CD4-positive, CD25-positive, alpha-beta regulatory T cell (primary cell): ENCODE data around the gene OR2A42. TPM values are rescaled to one million over a fixed set of nuclear protein-coding genes. Genes with fewer than 3 reads are reported as not detected.
"Not testable (repeated sequence)": the region's sequence is repeated elsewhere in the genome, so short reads cannot be mapped to it uniquely, and the experiment has no call there.

Experiments
- ATAC-seq, 2 donors: fragments of 150-1000 bp; cut with Tn5 transposase; one replicate each; pipeline ENCODE4 v1.10.0; 2021; ENCODE audit warnings: low read depth in 2 of 2, moderate number of reproducible peaks in 2 of 2, moderate library complexity in 1 of 2
- DNase-seq, 3 donors: peaks; one replicate each; pipeline versions ENCODE4 v3.0.0 to v3.0.0-alpha.2; 2012 to 2022; ENCODE audit warnings: mixed read lengths in 1 of 3
- H3K27ac ChIP-seq: one replicate; pipeline ENCODE4 v1.7.0; 2013; ENCODE audit warnings: mild to moderate bottlenecking, low read length; ENCODE audit not compliant: insufficient read depth, poor library complexity, severe bottlenecking
- H3K27me3 ChIP-seq: one replicate; pipeline ENCODE4 v1.7.0; 2013; ENCODE audit warnings: low read length; ENCODE audit not compliant: control insufficient read depth, insufficient read depth
- H3K36me3 ChIP-seq: one replicate; pipeline ENCODE4 v1.7.0; 2013; ENCODE audit warnings: mild to moderate bottlenecking, low read length, moderate library complexity; ENCODE audit not compliant: control insufficient read depth, insufficient read depth
- H3K4me1 ChIP-seq: 2 replicates; pipeline ENCODE4 v1.7.0; 2013; ENCODE audit warnings: mild to moderate bottlenecking, low read length; ENCODE audit not compliant: insufficient read depth, control insufficient read depth, poor library complexity, severe bottlenecking
- H3K4me3 ChIP-seq: one replicate; pipeline ENCODE4 v1.7.0; 2013; ENCODE audit warnings: low read depth, mild to moderate bottlenecking, low read length, moderate library complexity
- H3K9me3 ChIP-seq, 2 experiments: 1 replicate in 1 of 2; 2 replicates in 1 of 2; pipeline ENCODE4 v1.7.0; 2013; ENCODE audit warnings: low read length in 2 of 2, mild to moderate bottlenecking in 1 of 2, moderate library complexity in 1 of 2; ENCODE audit not compliant: control insufficient read depth in 2 of 2
- H3K27ac Mint-ChIP-seq, 3 donors: one replicate each; pipeline ENCODE4 v1.8.0; 2020 to 2022; ENCODE audit warnings: mild to moderate bottlenecking in 3 of 3, mixed read lengths in 3 of 3, moderate library complexity in 2 of 3
- H3K27me3 Mint-ChIP-seq: one replicate; pipeline ENCODE4 v1.8.0; 2022; ENCODE audit warnings: mild to moderate bottlenecking, mixed read lengths
- H3K36me3 Mint-ChIP-seq: one replicate; pipeline ENCODE4 v1.8.0; 2020; ENCODE audit warnings: mixed read lengths
- H3K4me1 Mint-ChIP-seq, 4 donors: one replicate each; pipeline ENCODE4 v1.8.0; 2020 to 2022; ENCODE audit warnings: mixed read lengths in 4 of 4, mild to moderate bottlenecking in 1 of 4
- H3K4me3 Mint-ChIP-seq, 4 donors: one replicate each; pipeline ENCODE4 v1.8.0; 2020 to 2022; ENCODE audit warnings: mild to moderate bottlenecking in 4 of 4, mixed read lengths in 4 of 4, moderate library complexity in 3 of 4
- H3K9me3 Mint-ChIP-seq, 7 donors: one replicate each; pipeline ENCODE4 v1.8.0; 2020 to 2022; ENCODE audit warnings: mixed read lengths in 7 of 7, mild to moderate bottlenecking in 3 of 7, moderate library complexity in 2 of 7
- polyA plus RNA-seq, 4 donors: library from polyadenylated mRNA; unstranded; fragments of 300-500 nt; fragmentation: Illumina TruSeq; gene quantifications; one replicate each; pipeline ENCODE4 v1.2.3, GENCODE V29; 2021
- total RNA-seq: library from RNA; stranded (reverse); gene quantifications from one replicate; pipeline ENCODE4 v1.2.3, GENCODE V29; 2022

OR2A42 gene, protein sequence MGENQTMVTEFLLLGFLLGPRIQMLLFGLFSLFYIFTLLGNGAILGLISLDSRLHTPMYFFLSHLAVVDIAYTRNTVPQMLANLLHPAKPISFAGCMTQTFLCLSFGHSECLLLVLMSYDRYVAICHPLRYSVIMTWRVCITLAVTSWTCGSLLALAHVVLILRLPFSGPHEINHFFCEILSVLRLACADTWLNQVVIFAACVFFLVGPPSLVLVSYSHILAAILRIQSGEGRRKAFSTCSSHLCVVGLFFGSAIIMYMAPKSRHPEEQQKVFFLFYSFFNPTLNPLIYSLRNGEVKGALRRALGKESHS
- total RNA-seq (0.30 TPM), polyA plus RNA-seq (under 1 TPM in 2 of 4 donors, not detected in 2; 0.14 to 0.24 TPM)

DNA sequence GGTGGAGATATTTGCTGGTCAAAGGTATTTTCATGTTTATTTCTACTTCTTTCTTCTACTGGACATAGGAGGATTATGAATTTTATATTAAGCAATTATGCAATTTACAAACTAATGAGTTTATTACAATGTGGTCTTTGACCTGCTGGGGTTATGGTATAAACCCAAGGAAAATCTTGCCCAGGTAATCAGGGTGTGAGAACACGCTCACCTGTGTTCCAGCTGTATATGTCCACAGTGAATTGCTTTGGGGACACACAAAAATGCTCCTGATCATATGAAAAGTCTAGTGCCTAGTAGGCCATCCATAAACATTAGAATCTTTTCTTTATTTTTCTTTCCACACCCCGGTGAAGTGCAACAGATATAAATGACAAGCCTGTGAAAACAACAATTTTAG lies at the start of gene OR2A42:
Gene OR2A42 (minus strand): TSS at position 241 of the 400 bp plus-strand sequence. CDS start 6,762 bp downstream, outside the sequence.
- H3K4me1 Mint-ChIP-seq, H3K27me3 Mint-ChIP-seq, H3K9me3 ChIP-seq, H3K4me3 Mint-ChIP-seq, H3K4me3 ChIP-seq, H3K36me3 Mint-ChIP-seq, H3K36me3 ChIP-seq, ATAC-seq, H3K4me1 ChIP-seq, DNase-seq, H3K27ac ChIP-seq, H3K27ac Mint-ChIP-seq, H3K9me3 Mint-ChIP-seq, H3K27me3 ChIP-seq: not testable (repeated sequence)

DNA sequence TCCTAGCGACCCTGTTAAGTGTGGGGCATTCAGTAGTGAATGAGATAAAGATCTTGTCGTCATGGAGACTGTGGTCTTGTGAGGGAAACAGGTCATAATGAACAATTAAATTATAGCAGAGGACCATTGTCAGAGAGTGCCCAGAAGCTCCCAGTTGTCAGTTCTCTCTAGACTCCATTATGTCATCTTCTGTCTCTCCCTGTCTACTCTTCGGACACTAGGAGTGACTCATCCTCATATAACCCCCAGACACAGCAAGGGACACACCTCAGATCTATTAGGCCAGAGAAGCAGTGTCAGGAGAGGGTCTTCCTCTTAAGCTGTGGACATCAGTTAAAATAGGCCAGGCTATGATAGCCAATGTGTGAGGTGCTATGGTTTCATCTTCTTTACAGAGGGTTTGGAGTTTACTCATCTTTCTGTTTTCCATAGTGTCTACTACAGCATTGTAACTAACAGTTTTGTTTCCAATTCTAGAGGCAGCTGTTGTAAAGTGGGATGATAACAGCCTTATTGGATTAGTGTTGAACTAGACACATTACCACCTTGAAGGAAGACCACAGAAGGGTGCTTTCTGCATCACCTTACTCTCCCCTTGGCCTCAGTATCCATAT lies 47.9 kb upstream of the OR2A42 start:
- H3K4me3 ChIP-seq, H3K27ac ChIP-seq, ATAC-seq, H3K36me3 ChIP-seq, DNase-seq, H3K27ac Mint-ChIP-seq, H3K27me3 Mint-ChIP-seq, H3K4me3 Mint-ChIP-seq, H3K36me3 Mint-ChIP-seq, H3K27me3 ChIP-seq, H3K9me3 ChIP-seq, H3K9me3 Mint-ChIP-seq, H3K4me1 Mint-ChIP-seq, H3K4me1 ChIP-seq: not testable (repeated sequence)

DNA sequence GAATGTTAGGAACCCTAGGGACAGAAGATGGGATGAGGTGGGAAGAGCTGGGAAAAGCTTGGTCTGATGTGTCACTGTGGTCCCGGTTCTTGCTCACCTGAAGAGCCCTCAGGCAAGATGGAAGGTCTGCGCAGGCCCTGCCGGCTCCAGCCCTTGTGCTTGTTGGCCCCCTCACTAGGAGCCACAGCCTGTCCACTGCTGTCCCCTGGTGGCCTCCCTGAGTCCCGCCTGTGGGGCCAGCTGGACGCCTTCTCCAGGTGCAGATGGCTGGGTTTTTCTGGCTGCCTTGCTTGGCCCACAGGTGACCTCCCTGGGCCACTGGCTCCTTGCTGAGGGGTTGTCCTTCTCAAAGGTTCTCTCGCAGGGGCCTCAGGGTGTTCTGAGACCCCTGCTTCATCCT lies 44.3 kb upstream of the OR2A42 start:
- not testable (repeated sequence) for H3K4me1 Mint-ChIP-seq, H3K27ac Mint-ChIP-seq, H3K9me3 Mint-ChIP-seq, H3K27me3 Mint-ChIP-seq, H3K4me3 Mint-ChIP-seq, H3K36me3 ChIP-seq, H3K36me3 Mint-ChIP-seq, DNase-seq, H3K9me3 ChIP-seq, H3K4me1 ChIP-seq, H3K27me3 ChIP-seq, H3K4me3 ChIP-seq, H3K27ac ChIP-seq, ATAC-seq

DNA sequence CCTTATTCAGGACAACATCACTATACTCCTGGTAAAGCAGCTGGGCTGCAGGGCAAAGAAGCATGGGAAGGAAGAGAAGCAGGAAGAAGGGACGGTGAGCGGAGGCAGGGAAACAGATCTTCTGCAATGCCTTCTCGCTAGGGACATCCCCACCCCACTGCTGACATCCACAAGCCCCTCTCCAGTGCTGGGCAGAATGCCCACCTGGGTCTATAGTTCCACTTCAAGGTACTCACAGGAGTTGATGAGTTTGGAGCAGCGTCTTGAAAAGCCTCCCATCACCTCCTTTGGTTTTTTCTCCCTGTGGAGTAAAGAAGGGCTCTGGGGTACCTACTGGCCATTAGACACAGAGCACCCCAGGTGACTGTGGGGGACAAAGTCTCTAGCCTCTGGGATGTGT lies 43.1 kb upstream of the OR2A42 start:
- not testable (repeated sequence) for ATAC-seq, DNase-seq, H3K36me3 Mint-ChIP-seq, H3K27ac ChIP-seq, H3K27me3 Mint-ChIP-seq, H3K4me3 Mint-ChIP-seq, H3K27ac Mint-ChIP-seq, H3K9me3 ChIP-seq, H3K36me3 ChIP-seq, H3K4me1 ChIP-seq, H3K27me3 ChIP-seq, H3K4me3 ChIP-seq, H3K4me1 Mint-ChIP-seq, H3K9me3 Mint-ChIP-seq

DNA sequence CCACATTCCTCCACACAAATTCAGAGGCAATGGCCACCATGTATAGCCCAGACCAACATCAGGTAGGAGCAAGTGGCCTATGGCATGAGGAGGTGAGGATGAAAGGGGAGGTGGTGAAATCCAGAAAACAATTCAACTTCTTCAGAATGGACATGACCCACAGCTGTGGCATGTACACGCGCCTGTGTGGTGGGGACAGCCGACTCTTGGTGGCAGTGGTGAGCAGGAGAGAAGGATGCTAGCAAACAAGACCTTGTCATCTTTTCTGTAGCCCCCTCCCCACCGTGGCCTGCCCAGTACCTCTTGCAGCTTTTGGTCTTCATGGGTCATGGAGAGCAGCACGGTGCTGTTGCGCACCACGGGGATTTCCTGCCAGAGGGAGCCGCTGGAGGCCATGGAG lies 42.6 kb upstream of the OR2A42 start:
- not testable (repeated sequence) for H3K27me3 ChIP-seq, H3K36me3 Mint-ChIP-seq

DNA sequence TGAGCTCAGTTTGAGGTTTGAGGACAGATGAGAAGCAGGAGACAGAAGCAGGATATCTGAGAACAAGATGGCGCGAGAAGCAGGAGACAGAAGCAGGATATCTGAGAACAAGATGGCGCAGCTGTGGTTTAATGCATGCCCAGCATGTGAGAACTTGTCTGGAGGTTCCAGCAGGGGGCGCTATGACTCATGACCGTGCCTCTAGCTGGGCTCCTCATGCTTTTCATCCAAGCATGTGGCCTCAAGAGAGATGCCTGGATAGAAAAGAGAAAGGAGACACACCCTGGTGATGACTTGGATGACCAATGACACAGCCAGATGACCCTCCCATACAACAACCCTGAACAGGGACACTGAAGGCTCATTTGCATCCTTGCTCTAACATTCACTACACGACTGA lies 40.6 kb upstream of the OR2A42 start:
- not testable (repeated sequence) for H3K36me3 Mint-ChIP-seq, H3K4me1 Mint-ChIP-seq, H3K36me3 ChIP-seq, ATAC-seq, H3K27me3 Mint-ChIP-seq, H3K4me3 Mint-ChIP-seq, H3K27ac ChIP-seq, H3K9me3 ChIP-seq, H3K27me3 ChIP-seq, H3K4me1 ChIP-seq, H3K4me3 ChIP-seq, H3K9me3 Mint-ChIP-seq, DNase-seq, H3K27ac Mint-ChIP-seq

More for the DNA sequence above, 42.6 kb upstream of the OR2A42 start:
- not testable (repeated sequence) for H3K27ac Mint-ChIP-seq, H3K27me3 Mint-ChIP-seq, ATAC-seq, H3K27ac ChIP-seq, H3K9me3 Mint-ChIP-seq, H3K36me3 ChIP-seq, DNase-seq, H3K4me1 Mint-ChIP-seq, H3K4me1 ChIP-seq, H3K9me3 ChIP-seq, H3K4me3 ChIP-seq, H3K4me3 Mint-ChIP-seq

DNA sequence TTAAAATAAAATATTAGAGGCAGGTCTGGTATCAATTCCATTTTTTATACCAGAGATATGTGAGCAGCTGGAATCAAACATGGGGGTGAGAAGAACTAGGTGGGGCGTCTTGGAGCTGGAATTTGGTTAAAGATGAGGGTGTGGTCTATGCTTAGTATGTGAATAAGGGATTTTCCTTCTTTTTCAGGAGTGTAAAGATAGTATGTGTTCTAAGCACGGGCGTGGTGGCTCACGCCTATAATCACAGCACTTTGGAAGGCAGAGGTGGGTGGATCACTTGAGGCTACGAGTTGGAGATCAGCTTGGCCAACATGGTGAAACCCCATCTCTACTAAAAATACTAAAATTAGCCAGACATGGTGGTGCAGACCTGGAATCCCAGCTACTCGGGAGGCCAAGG lies 35.9 kb upstream of the OR2A42 start:
- H3K9me3 ChIP-seq, H3K4me1 Mint-ChIP-seq, H3K27me3 ChIP-seq, H3K27me3 Mint-ChIP-seq, H3K4me3 Mint-ChIP-seq, H3K36me3 Mint-ChIP-seq, H3K9me3 Mint-ChIP-seq, ATAC-seq, H3K27ac ChIP-seq, DNase-seq, H3K27ac Mint-ChIP-seq, H3K4me1 ChIP-seq, H3K4me3 ChIP-seq, H3K36me3 ChIP-seq: not testable (repeated sequence)

DNA sequence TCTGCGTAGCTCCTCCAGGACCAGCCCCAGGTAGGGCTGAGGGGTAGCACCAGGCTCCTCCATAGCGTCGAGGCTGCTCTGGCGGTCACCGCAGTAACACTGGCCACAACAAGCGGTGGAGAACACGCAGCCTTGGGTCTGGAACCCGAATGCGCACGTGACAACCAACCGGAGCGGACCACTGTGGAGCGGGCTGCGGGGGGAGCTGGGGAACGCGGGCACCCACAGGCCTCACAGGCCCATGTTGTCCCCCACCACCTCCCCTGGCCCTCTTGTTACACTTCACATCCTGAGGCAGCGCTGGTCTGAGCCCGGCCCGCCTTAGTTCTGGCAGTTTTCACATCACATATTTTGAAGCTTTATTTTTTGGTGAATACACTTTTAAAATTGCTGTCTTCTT lies 29.8 kb upstream of the OR2A42 start, which contains the start of gene CTAGE8:
Gene CTAGE8 (minus strand): TSS at position 101 of the 400 bp plus-strand sequence. CDS start 38 bp downstream, at position 63.
- not testable (repeated sequence) for ATAC-seq, H3K4me1 Mint-ChIP-seq, H3K36me3 ChIP-seq, H3K27me3 Mint-ChIP-seq, H3K36me3 Mint-ChIP-seq, H3K9me3 ChIP-seq, DNase-seq, H3K27ac ChIP-seq, H3K27ac Mint-ChIP-seq, H3K27me3 ChIP-seq, H3K9me3 Mint-ChIP-seq, H3K4me1 ChIP-seq, H3K4me3 ChIP-seq, H3K4me3 Mint-ChIP-seq
